Central memory CD4-positive, alpha-beta T cell (primary cell): ENCODE data around the gene DQX1.

Experiments
- DNase-seq: peaks from one replicate; pipeline ENCODE4 v3.0.0; 2022

The DQX1 gene

DNA sequence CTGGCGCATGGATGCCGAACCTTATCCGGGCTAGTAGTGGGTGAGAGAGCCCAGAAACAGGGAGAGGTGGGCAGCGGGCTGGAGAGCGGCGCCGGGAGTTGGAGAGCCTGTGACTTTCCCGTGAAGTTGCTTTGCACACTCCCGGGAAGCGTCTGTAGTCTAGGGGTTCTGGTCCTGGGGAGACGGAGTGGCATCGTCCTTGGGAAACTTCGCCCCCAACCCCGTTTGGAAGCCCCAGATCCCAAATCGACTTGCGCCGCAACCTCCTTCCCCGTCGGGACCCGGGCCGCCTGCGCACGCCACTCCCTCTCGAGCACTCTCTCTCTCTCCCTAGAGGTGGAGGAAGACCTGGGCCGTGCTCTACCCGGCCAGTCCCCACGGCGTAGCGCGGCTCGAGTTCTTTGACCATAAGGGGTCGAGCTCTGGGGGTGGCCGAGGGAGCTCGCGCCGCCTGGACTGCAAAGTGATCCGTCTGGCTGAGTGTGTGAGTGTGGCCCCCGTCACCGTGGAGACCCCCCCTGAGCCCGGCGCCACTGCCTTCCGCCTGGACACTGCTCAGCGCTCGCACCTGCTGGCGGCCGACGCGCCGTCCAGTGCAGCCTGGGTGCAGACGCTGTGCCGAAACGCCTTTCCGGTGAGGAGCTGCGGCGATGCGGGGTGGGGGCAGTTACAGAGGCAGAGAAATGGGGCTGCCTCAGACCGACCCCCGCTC, 28.9 kb upstream of the DQX1 start:
- DNase-seq = peak; percentile 38

DNA sequence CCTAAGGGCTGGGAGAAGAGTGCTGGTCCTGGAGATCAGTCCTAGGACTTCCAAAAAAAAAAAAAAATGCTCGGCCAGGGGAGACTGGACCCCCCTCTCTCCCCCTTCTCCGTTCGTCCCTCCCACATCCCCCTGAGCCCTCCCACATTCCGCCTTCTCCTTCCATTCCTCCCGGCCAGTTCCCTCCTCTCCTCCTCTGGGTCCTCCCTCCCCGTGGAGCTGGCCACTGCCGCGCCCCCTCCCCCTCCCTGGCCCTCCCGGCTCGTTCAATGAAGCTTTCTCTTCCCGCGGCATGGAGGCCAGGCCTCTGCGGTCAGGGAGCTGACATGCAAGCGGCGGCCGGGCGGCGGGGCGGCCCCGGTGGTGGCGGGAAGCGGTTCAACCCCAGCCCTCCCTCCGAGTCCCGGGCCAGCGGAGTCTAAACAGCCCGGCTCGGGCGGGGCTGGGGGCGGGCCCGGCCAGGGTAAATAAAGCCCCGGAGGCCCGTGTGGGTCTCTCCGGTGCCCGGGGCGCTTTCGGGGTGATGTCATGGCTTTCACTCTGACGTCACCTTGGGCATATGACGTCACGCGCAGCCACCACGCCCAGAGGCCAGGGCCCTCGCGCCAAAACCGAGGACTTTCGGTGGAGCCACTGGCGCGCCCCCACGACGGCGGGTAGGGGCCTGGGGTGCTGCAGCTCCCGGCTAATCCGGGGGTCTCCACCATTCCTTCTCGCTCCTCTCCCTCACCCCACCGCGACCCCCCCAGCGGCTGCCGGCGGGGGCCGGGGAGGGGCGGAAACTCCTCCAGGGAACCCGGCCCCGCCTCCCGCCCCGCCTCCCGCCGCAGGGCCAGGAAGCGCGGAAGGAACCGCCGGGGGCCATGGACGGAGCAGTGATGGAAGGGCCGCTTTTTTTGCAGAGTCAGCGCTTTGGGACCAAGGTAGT, 28.1 kb upstream of the DQX1 start, which contains the start of the genes DOK1 and LOXL3:
DOK1 (plus strand) TSS at position 829 of the 928 bp plus-strand sequence; CDS start at position 864, 35 bp downstream.
LOXL3 (minus strand) TSS at position 51 of the 928 bp plus-strand sequence. CDS start 1,308 bp downstream, outside the sequence.
- DNase-seq = peak; percentile 78

- DNase-seq = no peak
Observed at GRCh38 chr2:74552914-74553811, 27.1 kb upstream of the DQX1 start.

DNA sequence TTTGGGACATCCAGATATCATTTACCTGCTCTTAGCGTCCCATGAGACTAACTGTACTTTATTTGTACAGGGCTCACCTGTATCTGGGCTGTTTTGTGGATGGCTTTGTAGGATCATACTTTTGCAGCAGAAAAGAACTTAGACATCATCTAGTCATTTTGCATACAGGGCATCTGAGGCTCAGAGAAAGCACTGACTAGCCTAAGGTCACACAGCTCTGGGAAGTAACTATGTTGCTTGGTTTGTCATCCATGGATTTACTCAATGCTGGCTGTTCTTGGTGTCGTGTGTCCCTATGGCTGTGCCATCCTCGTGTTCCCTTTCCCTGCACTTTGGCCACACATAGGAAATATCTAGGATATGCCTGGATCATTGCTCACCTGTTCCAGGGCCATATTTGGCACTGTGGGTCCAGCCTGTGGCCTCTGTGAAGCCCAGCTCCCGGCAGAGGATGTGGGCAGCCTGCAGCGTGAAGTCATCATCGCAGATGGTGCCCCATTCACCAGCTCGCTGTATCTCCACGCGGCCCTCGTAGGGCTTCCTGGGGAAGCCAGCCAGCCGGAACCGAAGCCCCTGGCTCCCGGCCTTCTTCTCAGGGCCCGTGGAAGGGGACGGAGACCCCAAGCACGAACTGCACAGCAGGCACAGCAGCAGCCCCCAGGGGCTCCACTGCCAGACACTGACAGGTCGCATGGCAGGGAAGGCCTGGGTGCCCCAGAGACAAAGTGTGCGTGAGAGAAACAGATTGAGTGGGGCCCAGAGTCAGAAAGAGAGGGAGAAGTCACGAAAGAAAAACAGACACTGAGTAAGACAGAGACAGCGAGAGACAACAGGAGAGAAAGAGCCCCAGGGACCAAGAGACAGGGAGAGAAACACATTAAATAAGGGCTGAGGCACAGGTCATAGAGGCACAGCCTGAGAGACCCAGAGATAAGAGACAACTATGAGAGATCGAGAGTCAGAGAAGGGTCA, 26.2 kb upstream of the DQX1 start:
- no peak for DNase-seq

DNA sequence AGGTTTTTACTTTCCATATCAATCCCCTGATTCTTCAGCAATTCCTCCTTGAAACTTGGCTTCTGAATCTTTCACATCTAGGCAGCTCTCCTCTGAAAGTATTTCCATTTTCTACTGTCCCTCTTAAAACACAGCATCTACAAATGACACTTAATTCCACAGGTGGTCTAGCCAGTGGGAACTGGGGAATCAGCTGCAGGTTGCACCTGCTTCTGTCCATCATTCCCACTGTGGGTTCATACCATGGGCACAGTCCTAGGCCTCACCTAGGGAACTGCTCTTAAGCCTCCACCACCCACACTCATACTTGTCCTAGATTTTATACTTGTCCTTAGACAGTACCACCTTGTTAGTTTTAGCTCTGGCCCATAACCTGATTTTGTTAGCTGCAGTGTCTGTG, 25.5 kb upstream of the DQX1 start:
- no peak for DNase-seq

DNA sequence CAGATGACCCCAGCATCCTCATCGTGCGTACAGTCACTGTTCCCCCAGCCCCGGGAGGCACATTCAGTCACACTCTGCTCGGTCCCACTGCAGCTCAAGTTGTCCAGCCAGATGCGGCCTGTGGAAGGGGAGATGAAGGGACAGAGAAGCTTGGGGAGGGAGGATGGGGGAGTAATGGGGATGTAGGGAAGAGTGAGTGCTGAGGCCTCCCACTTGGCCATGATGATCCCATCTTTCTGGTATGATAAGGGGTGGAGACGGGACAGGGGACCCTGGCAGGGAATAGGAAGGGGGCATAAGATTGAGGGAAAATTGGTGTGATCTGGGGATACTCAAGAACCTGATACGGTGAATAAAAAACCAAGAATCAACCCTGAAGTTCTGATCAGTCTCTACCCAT, 24.2 kb upstream of the DQX1 start:
- no peak for DNase-seq

- no peak for DNase-seq
Observed at GRCh38 chr2:74548900-74549826, 23.1 kb upstream of the DQX1 start.

- no peak for DNase-seq
Observed at GRCh38 chr2:74548285-74548899, 22.4 kb upstream of the DQX1 start.

DNA sequence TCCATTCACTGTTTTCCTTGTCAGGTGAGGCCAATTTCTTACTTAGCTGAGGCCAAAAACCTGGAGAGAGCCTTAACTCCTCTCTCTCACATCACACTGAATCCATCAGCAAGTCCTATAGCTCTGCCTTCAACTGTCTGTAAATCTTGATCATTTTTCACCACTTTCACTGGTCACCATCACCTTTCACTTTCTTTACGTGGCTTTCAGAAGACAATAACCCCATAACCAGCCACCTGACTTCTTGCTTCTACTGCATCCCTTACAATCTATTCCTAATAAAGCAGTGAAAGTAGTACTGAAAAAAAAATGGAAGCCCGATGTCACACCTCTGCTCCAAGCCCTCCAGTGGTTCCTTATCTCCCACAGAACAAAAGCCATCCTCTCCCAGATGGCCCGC, 20.0 kb upstream of the DQX1 start:
- no peak for DNase-seq

- DNase-seq = no peak
Observed at GRCh38 chr2:74544634-74545033, 18.6 kb upstream of the DQX1 start.

- no peak for DNase-seq
Observed at GRCh38 chr2:74542978-74543377, 16.9 kb upstream of the DQX1 start.

- DNase-seq = no peak
Observed at GRCh38 chr2:74540291-74540690, 14.3 kb upstream of the DQX1 start.

- DNase-seq = no peak
Observed at GRCh38 chr2:74538881-74539339, 12.9 kb upstream of the DQX1 start.

- no peak for DNase-seq
Observed at GRCh38 chr2:74537140-74537539, 11.1 kb upstream of the DQX1 start.

DNA sequence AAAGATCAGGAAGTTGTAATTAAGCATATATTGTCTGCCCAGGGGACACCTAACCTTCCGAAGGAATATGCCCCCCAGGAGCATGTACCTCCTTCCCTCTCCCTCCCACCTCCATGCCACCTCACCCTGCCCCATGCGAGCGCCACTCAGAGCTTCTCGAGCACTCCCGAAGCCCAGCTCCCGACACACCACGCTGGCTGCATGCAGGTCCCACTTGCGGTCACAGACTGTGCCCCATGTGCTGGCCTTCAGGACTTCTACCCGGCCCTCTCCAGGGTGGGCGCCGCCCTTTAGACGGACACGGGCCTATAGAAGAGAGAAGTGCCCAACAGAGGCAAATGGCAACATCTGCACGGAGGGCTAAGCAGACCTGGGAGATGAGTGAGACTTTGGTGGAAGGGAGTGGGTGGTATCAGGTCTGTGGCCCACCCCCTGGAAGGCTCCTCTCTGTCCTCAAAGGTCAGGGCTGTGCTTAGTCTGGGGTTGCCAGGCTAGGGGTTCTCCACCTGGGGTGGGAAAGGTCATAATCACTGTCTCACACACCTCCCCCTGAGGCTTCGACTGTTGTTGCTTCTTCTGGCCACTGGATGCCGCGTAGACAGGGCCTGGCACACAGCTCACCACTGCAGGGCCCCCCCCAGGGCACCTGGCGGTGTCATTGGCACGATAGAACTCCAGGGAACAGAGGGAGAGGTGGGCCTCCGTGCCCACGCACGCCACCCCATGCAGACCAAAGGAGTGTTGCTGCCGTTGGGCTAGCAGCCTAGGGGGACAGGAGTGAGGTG, 10.3 kb upstream of the DQX1 start:
- DNase-seq = no peak

- no peak for DNase-seq
Observed at GRCh38 chr2:74535440-74535965, 9.5 kb upstream of the DQX1 start.

- no peak for DNase-seq
Observed at GRCh38 chr2:74534411-74534810, 8.4 kb upstream of the DQX1 start.

DNA sequence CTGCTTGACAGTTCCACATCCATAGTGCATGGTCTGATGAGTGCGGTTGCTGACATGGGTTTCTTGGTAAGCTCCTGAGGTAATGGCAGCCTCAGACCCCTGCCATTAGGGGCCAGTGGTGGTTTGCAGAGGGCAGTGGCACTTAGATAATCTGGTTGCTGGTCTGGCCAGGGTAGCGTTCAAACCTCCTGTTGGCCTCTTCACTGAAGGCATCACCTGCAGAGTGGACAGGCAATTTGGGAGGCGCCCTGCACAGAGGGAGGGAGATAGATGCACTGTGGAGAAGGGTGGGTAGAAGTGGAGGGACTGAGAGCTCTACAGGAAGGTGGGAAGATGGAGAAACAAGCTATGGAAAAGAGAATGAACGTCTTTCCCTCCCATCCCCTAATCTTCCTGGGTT, 7.4 kb upstream of the DQX1 start:
- DNase-seq = no peak

DNA sequence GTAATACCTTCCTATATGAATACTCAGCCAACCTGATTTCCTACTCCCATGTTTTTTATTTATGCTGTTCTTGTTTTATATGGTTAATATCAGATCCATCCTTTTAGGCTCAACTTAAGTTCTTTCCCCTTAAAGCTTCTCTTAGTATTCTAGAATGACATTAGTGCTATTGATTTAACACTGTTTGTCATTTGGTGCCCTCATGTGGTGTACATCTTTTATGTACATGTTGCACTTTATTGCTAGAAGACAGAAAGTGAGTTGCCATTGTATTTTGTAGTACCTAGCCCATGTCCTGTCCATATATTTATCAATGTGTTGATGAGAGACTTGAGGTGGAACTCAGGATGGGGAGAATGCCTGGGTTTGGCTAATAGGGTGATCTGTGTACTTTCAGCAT, 6.2 kb upstream of the DQX1 start:
- DNase-seq = peak; percentile 30
